ENCODE measurements around the gene ANAPC15. TPM values are rescaled to one million over a fixed set of nuclear protein-coding genes. Genes with fewer than 3 reads are reported as not detected.

The ANAPC15 gene
- total RNA-seq, 1 donor from 2014 or later, result 36.5 TPM

DNA sequence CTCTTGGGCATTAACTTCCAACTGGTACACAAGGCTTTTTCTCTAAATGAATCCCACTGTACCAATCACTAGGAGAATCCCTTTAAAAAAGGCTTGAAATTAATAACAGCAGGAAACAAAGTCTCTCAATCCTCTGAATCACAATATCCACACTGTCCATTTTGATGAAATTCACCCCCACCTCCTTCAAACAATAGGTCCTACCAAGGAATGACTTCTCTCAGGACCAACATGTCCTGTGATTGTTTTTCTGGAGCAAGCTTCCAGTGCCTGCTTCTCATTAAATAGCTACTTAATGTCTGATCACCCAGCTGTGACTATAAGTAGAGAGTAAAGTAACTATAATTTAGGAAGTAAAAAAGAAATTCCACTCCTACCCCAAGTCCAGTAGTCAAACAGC, 45.2 kb downstream of the ANAPC15 start:
- peaks cover 5% of the 10 kb centered on the region for H3K27me3 Mint-ChIP-seq (ENCODE audit: unreplicated experiment)
- TF ChIP-seq, protein P1, sequence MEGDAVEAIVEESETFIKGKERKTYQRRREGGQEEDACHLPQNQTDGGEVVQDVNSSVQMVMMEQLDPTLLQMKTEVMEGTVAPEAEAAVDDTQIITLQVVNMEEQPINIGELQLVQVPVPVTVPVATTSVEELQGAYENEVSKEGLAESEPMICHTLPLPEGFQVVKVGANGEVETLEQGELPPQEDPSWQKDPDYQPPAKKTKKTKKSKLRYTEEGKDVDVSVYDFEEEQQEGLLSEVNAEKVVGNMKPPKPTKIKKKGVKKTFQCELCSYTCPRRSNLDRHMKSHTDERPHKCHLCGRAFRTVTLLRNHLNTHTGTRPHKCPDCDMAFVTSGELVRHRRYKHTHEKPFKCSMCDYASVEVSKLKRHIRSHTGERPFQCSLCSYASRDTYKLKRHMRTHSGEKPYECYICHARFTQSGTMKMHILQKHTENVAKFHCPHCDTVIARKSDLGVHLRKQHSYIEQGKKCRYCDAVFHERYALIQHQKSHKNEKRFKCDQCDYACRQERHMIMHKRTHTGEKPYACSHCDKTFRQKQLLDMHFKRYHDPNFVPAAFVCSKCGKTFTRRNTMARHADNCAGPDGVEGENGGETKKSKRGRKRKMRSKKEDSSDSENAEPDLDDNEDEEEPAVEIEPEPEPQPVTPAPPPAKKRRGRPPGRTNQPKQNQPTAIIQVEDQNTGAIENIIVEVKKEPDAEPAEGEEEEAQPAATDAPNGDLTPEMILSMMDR (IDR thresholded peaks at IDR 0.05; ENCODE audit: unreplicated experiment), result no peak
- no peak overlapping the region for H3K4me3 Mint-ChIP-seq (ENCODE audit: unreplicated experiment)
- H3K4me1 Mint-ChIP-seq (ENCODE audit: unreplicated experiment), result peaks cover 50% of the 10 kb centered on the region
- no peak for DNase-seq (ENCODE audit: low spot score)
- peaks cover 5% of the 10 kb centered on the region for H3K36me3 Mint-ChIP-seq (ENCODE audit: low read depth, unreplicated experiment)
- peak overlapping the region; percentile 70 for H3K27ac Mint-ChIP-seq (ENCODE audit: unreplicated experiment)
- H3K9me3 Mint-ChIP-seq (ENCODE audit: unreplicated experiment), result no peaks in the 10 kb centered on the region

DNA sequence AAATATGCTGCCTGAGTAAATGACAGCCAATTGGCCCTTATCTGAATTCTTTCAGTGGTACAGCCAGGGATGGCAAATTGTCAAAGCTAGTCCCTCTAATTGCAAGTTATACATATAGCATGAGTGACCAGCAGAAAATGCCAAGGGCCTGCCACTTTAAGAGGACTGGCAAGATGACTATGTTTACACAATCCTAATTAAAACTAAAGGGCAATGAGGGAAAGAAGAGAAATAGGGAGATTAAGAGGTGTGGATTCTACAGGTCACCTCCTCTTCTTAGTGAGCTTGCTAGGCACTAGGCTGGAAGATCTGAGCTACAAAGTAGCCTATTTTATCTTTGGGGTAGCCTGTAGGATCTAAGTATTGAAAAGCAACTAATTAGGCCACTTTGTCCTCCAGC, 45.6 kb downstream of the ANAPC15 start:
- Mint-ChIP-seq H3K9me3 (ENCODE audit: unreplicated experiment) (no peaks in the 10 kb centered on the region), H3K4me1 (ENCODE audit: unreplicated experiment) (peaks cover 50% of the 10 kb centered on the region), H3K4me3 (ENCODE audit: unreplicated experiment) (no peak overlapping the region), H3K27ac (ENCODE audit: unreplicated experiment) (peak overlapping the region; percentile 70), H3K27me3 (ENCODE audit: unreplicated experiment) (peaks cover 4% of the 10 kb centered on the region), H3K36me3 (ENCODE audit: low read depth, unreplicated experiment) (peaks cover 6% of the 10 kb centered on the region)
- DNase-seq (ENCODE audit: low spot score), result no peak
- TF ChIP-seq, protein P1 (IDR thresholded peaks at IDR 0.05; ENCODE audit: unreplicated experiment), result no peak

DNA sequence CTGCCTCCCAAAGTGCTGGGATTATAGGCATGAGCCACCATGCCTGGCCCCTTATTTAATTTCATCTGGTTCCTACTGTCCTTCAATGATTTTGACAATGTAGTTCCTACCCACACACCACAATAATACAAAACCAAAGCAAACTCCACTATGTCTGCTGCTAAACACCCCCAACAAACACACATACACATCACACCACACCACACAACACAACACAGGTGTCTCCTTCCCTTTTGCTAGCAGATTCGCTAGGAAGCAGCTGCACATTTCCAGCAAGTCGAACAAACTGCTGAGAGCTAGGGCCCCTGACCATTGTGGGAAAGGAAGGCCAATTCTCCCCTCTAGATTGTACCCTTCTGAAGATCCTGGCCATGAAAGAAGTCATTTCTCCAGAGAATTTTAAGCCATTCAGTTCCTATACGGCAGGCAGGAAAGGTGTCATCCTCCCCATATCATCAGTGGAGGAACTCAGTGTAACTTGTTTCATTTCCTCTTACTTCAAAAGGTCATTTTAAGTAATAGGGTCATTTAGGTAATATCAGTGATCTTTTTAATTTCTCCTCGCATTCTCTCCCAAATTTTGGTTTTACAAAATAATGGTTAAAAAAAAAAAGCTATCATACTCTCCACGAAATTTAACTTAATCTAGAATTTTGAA, 50.6 kb downstream of the ANAPC15 start:
- Mint-ChIP-seq H3K9me3 (ENCODE audit: unreplicated experiment) (no peaks in the 10 kb centered on the region), H3K27ac (ENCODE audit: unreplicated experiment) (no peak overlapping the region), H3K4me1 (ENCODE audit: unreplicated experiment) (peaks cover 17% of the 10 kb centered on the region), H3K27me3 (ENCODE audit: unreplicated experiment) (no peaks in the 10 kb centered on the region), H3K4me3 (ENCODE audit: unreplicated experiment) (no peak overlapping the region), H3K36me3 (ENCODE audit: low read depth, unreplicated experiment) (peaks cover 3% of the 10 kb centered on the region)
- no peak for DNase-seq (ENCODE audit: low spot score)
- TF ChIP-seq, protein P1 (IDR thresholded peaks at IDR 0.05; ENCODE audit: unreplicated experiment), result no peak

Small RNA genes within 50 kb of the gene (microRNA-seq; reads per million reads assigned to microRNA genes)
- gene MIR3165 (ENCODE audit: unreplicated experiment), result 0.42 reads per million

Other genes starting within 250 kb of the ANAPC15 start
- gene DEFB131B, start 234.2 kb downstream of the ANAPC15 start, total RNA-seq (ENCODE audit: unreplicated experiment), result not detected
- 3.5 TPM for gene XNDC1N, start 184.1 kb downstream of the ANAPC15 start, total RNA-seq (ENCODE audit: unreplicated experiment)
- gene RNF121, start 183.6 kb downstream of the ANAPC15 start, total RNA-seq (ENCODE audit: unreplicated experiment), result 37.3 TPM
- 17.7 TPM for gene IL18BP, start 113.8 kb downstream of the ANAPC15 start, total RNA-seq (ENCODE audit: unreplicated experiment)
- 173 TPM for gene NUMA1, start 32.2 kb downstream of the ANAPC15 start, total RNA-seq (ENCODE audit: unreplicated experiment)
- gene LRRC51, start 31.8 kb downstream of the ANAPC15 start, total RNA-seq (ENCODE audit: unreplicated experiment), result 5.8 TPM
- 105 TPM for gene LAMTOR1, start 9.4 kb downstream of the ANAPC15 start, total RNA-seq (ENCODE audit: unreplicated experiment)
- not detected for gene TOMT, start 6.8 kb downstream of the ANAPC15 start, total RNA-seq (ENCODE audit: unreplicated experiment)
- gene FOLR3, start 23.0 kb upstream of the ANAPC15 start, total RNA-seq (ENCODE audit: unreplicated experiment), result not detected
- not detected for gene FOLR1, start 79.4 kb upstream of the ANAPC15 start, total RNA-seq (ENCODE audit: unreplicated experiment)
- gene FOLR2, start 104.1 kb upstream of the ANAPC15 start, total RNA-seq (ENCODE audit: unreplicated experiment), result not detected
- 168 TPM for gene INPPL1, start 112.1 kb upstream of the ANAPC15 start, total RNA-seq (ENCODE audit: unreplicated experiment)
- not detected for gene PHOX2A, start 131.5 kb upstream of the ANAPC15 start, total RNA-seq (ENCODE audit: unreplicated experiment)